ENCODE measurements around the gene HTR2B. TPM values are rescaled to one million over a fixed set of nuclear protein-coding genes. Genes with fewer than 3 reads are reported as not detected.
"Not testable (repeated sequence)": the region's sequence is repeated elsewhere in the genome, so short reads cannot be mapped to it uniquely, and the experiment has no call there.

The HTR2B gene
- total RNA-seq, 2 experiments from 2014 or later: not detected

DNA sequence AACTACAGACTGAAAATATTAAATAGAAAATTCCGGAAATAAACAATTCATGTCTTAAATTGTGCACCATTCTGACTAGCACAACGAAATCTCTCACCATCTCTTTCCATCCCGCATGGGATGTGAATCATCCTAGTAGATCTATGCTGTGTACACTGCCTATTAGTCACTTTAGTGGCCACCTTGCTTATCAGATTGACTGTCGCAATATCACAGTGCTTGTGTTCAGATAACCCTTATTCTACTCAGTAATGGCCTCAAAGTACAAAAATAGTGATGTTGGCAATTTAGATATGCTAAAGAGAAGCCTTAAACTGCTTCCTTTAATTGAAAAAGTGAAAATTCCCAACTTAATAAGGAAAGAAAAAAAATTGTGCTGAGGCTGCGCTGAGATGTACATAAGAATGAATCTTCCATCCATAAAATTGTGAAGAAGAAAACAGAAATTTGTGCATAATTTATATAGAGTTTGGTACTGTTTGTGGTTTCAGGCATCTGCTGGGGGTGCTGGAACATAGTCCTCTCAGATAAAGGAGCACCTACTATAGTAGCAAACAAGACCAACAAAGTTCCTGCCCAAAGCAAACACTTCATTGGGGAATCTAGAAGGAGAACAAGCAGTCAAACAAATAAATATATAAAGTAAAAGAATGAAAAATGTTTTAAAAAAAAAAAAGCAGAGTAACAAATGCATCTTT, 56.2 kb downstream of the HTR2B start:
- H3K27ac ChIP-seq (ENCODE audit: low read depth, low read length, poor library complexity, severe bottlenecking): no peak overlapping the region
- H3K9me3 ChIP-seq (ENCODE audit: low read length): no peaks in the 10 kb centered on the region
- H3K79me2 ChIP-seq (ENCODE audit: insufficient read depth, low read depth, low read length): no peaks in the 10 kb centered on the region
- ChIA-PET POLR2A (interaction anchor here (0.7 to 1.1 kb wide), 3 partner anchors 11 to 99 kb away, joined by 3 to 5 read pairs (median 3); partner anchors contain the start of gene PSMD1), CTCF (ENCODE audit: unreplicated experiment) (no interaction called here)
- H3K4me2 ChIP-seq (ENCODE audit: low read length): no peak overlapping the region
- TF ChIP-seq CTCF (conservative IDR thresholded peaks at IDR 0.05; ENCODE audit: low read length) (no peak), EZH2phosphoT487 (IDR thresholded peaks at IDR 0.05; ENCODE audit: borderline replicate concordance, low read depth, low read length) (no peak)
- H4K20me1 ChIP-seq (ENCODE audit: insufficient read depth, low read length): no peaks in the 10 kb centered on the region
- H3K4me1 ChIP-seq (ENCODE audit: insufficient read depth, low read length, poor library complexity, severe bottlenecking): no peaks in the 10 kb centered on the region
- H3K9me2 ChIP-seq (ENCODE audit: insufficient read depth, low read length): no peaks in the 10 kb centered on the region
- no TSS peak for BruUV-seq (replicated peaks)
- intact Hi-C loops (cut with micrococcal nuclease; ENCODE audit: unreplicated experiment): no loop called here
- H3K4me3 ChIP-seq (ENCODE audit: low read depth, low read length, poor library complexity, severe bottlenecking): no peak overlapping the region
- DNase-seq (ENCODE audit: low spot score): no peak
- H3K36me3 ChIP-seq (ENCODE audit: insufficient read depth, low read length): peaks cover 94% of the 10 kb centered on the region
- H2AFZ ChIP-seq (ENCODE audit: low read length): no peak overlapping the region

- POLR2A ChIA-PET: interaction anchor here (0.5 to 1.1 kb wide), 2 partner anchors 10 to 150 kb away, joined by 3 read pairs; no protein-coding TSS in a partner anchor
- intact Hi-C loops (cut with micrococcal nuclease; ENCODE audit: unreplicated experiment); H2AFZ ChIP-seq (ENCODE audit: low read length); CTCF ChIA-PET (ENCODE audit: unreplicated experiment); H3K9me3 ChIP-seq (ENCODE audit: low read length); H3K27ac ChIP-seq (ENCODE audit: low read depth, low read length, poor library complexity, severe bottlenecking); H3K4me1 ChIP-seq (ENCODE audit: insufficient read depth, low read length, poor library complexity, severe bottlenecking); DNase-seq (ENCODE audit: low spot score); H4K20me1 ChIP-seq (ENCODE audit: insufficient read depth, low read length); BruUV-seq (replicated peaks); H3K4me2 ChIP-seq (ENCODE audit: low read length); H3K9me2 ChIP-seq (ENCODE audit: insufficient read depth, low read length); H3K4me3 ChIP-seq (ENCODE audit: low read depth, low read length, poor library complexity, severe bottlenecking); H3K79me2 ChIP-seq (ENCODE audit: insufficient read depth, low read depth, low read length): not testable (repeated sequence)
- peaks cover 95% of the 10 kb centered on the region for H3K36me3 ChIP-seq (ENCODE audit: insufficient read depth, low read length)
Observed at GRCh38 chr2:231067531-231067930, 57.3 kb downstream of the HTR2B start.

GRCh38 chr2:231065966-231066365, 58.9 kb downstream of the HTR2B start:
- H3K36me3 ChIP-seq (ENCODE audit: insufficient read depth, low read length): peaks cover 95% of the 10 kb centered on the region
- H3K9me2 ChIP-seq (ENCODE audit: insufficient read depth, low read length): no peaks in the 10 kb centered on the region
- no TSS peak for BruUV-seq (replicated peaks)
- ChIA-PET CTCF (ENCODE audit: unreplicated experiment) (no interaction called here), POLR2A (no interaction called here)
- peaks cover 11% of the 10 kb centered on the region; the same call in 1 of the 2 replicates for H3K79me2 ChIP-seq (ENCODE audit: insufficient read depth, low read depth, low read length)
- no peak for DNase-seq (ENCODE audit: low spot score)
- no peak overlapping the region for H3K4me2 ChIP-seq (ENCODE audit: low read length)
- H2AFZ ChIP-seq (ENCODE audit: low read length): no peak overlapping the region
- no peak overlapping the region for H3K27ac ChIP-seq (ENCODE audit: low read depth, low read length, poor library complexity, severe bottlenecking)
- H3K4me1 ChIP-seq (ENCODE audit: insufficient read depth, low read length, poor library complexity, severe bottlenecking): no peaks in the 10 kb centered on the region
- H3K9me3 ChIP-seq (ENCODE audit: low read length): no peaks in the 10 kb centered on the region
- no peak for TF ChIP-seq CTCF (conservative IDR thresholded peaks at IDR 0.05; ENCODE audit: low read length)
- no peak for TF ChIP-seq EZH2phosphoT487 (IDR thresholded peaks at IDR 0.05; ENCODE audit: borderline replicate concordance, low read depth, low read length)
- H4K20me1 ChIP-seq (ENCODE audit: insufficient read depth, low read length): no peaks in the 10 kb centered on the region
- intact Hi-C loops (cut with micrococcal nuclease; ENCODE audit: unreplicated experiment): no loop called here
- no peak overlapping the region for H3K4me3 ChIP-seq (ENCODE audit: low read depth, low read length, poor library complexity, severe bottlenecking)
